ENCODE results near the gene RNF41.

Gene RNF41

DNA sequence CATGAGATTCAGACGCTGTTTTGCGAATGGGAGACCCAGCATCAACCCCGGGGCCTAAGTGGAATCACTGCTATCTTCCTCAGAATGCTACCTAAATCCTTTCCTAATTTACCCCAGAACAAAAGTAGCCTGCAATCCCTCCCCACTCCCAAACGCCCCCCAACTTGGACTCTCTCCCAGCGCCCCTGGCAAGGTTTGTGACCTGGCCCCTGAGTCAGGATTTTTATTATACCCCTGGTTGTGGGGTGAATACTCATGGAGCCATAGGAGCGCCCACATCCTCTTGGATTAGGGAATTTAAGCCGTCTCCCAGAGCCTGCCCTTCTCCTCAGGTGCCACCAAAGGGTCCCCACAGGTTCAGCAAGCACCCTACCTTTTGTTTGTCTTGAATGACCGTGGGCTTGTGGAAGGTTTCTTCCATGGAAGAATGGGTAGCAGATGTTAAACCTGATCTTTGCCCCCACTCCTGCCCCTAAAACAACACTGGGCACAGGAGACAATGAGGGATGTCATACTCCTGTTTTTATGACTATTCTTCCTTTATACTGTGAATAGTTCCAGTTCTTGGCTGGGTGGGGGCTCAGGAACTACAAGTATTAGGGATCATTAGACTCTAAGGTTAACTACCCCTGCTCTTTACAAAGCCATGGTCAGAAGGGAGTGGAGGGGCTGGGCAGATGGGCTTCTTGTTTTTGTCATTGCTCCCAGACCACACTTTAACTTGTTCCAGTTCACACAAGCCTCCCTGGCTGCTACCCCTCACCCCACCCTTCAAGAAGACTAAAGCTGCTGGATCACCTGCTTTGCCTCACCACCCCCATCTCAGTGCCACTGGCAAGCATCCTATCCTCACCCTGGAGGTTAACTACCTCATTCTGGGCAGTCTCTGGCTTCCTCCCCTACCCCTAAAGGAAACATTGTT is 68.7 kb downstream of the RNF41 start:
- no peak for DNase-seq (ENCODE audit: low spot score)

Measured in GM03348 (cell line).